ENCODE measurements around the gene ACOX3. TPM values are rescaled to one million over a fixed set of nuclear protein-coding genes. Genes with fewer than 3 reads are reported as not detected.

Gene ACOX3
- polyA plus RNA-seq, 2 of the 4 experiments (the other 2 are of a cell fraction), result 4.9 to 8.2 TPM

DNA sequence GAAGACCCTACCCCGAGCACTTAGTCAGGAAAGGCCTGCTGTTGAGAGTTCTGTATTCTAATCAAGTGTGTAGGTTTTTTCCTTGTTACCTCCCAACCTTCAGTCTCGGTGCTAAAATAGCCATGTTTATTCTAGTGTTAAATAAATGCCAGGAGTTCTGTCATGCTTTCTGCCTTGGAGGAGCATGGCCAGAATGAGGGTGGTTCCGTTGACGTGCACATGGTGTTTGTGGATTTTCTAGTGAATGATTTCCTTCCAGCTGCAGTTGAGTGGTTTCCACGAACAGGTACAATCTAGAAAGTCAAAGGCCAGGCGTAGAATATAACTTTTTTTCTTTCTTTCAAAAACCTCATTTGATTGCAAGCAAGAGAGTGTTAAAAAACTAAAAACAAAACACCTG lies 21.1 kb upstream of the ACOX3 start:
- no peak overlapping the region for H3K4me3 ChIP-seq
- H3K9me3 ChIP-seq, result no peaks in the 10 kb centered on the region
- H3K27ac ChIP-seq, result no peak overlapping the region
- 91% methylated on average over 6 of the region's 6 CpGs for WGBS (ENCODE audit: missing lambda C conversion rate)
- no peak overlapping the region for H3K4me2 ChIP-seq
- 0 out of 3 replicates have a peak, but pooled peaks cover 3% of the 10 kb centered on the region for H3K4me1 ChIP-seq
- TF ChIP-seq GATA3 (IDR thresholded peaks at IDR 0.05; ENCODE audit: borderline replicate concordance) (no peak), EHF (CRISPR knock-in tag; IDR thresholded peaks at IDR 0.05) (no peak), TFCP2L1 (CRISPR knock-in tag; IDR thresholded peaks at IDR 0.05) (no peak), FOSB (CRISPR knock-in tag; IDR thresholded peaks at IDR 0.05) (no peak), HOXB5 (CRISPR knock-in tag; IDR thresholded peaks at IDR 0.05) (no peak), NR3C1 (IDR thresholded peaks at IDR 0.05) (no peak), MAFK (IDR thresholded peaks at IDR 0.05; ENCODE audit: partially characterized antibody) (no peak), FOXS1 (CRISPR knock-in tag; IDR thresholded peaks at IDR 0.05) (no peak), KDM5A (IDR thresholded peaks at IDR 0.05) (no peak), TP53 (CRISPR knock-in tag; IDR thresholded peaks at IDR 0.05) (no peak), NPAS2 (CRISPR knock-in tag; IDR thresholded peaks at IDR 0.05; ENCODE audit: borderline replicate concordance) (no peak), MAZ (IDR thresholded peaks at IDR 0.05; ENCODE audit: borderline replicate concordance, low read depth, low read length) (no peak)
- TF ChIP-seq, protein P1, sequence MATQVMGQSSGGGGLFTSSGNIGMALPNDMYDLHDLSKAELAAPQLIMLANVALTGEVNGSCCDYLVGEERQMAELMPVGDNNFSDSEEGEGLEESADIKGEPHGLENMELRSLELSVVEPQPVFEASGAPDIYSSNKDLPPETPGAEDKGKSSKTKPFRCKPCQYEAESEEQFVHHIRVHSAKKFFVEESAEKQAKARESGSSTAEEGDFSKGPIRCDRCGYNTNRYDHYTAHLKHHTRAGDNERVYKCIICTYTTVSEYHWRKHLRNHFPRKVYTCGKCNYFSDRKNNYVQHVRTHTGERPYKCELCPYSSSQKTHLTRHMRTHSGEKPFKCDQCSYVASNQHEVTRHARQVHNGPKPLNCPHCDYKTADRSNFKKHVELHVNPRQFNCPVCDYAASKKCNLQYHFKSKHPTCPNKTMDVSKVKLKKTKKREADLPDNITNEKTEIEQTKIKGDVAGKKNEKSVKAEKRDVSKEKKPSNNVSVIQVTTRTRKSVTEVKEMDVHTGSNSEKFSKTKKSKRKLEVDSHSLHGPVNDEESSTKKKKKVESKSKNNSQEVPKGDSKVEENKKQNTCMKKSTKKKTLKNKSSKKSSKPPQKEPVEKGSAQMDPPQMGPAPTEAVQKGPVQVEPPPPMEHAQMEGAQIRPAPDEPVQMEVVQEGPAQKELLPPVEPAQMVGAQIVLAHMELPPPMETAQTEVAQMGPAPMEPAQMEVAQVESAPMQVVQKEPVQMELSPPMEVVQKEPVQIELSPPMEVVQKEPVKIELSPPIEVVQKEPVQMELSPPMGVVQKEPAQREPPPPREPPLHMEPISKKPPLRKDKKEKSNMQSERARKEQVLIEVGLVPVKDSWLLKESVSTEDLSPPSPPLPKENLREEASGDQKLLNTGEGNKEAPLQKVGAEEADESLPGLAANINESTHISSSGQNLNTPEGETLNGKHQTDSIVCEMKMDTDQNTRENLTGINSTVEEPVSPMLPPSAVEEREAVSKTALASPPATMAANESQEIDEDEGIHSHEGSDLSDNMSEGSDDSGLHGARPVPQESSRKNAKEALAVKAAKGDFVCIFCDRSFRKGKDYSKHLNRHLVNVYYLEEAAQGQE (IDR thresholded peaks at IDR 0.05), result no peak
- TF ChIP-seq, protein P2, sequence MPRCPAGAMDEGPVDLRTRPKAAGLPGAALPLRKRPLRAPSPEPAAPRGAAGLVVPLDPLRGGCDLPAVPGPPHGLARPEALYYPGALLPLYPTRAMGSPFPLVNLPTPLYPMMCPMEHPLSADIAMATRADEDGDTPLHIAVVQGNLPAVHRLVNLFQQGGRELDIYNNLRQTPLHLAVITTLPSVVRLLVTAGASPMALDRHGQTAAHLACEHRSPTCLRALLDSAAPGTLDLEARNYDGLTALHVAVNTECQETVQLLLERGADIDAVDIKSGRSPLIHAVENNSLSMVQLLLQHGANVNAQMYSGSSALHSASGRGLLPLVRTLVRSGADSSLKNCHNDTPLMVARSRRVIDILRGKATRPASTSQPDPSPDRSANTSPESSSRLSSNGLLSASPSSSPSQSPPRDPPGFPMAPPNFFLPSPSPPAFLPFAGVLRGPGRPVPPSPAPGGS (IDR thresholded peaks at IDR 0.05), result no peak
- TF ChIP-seq, protein P3, sequence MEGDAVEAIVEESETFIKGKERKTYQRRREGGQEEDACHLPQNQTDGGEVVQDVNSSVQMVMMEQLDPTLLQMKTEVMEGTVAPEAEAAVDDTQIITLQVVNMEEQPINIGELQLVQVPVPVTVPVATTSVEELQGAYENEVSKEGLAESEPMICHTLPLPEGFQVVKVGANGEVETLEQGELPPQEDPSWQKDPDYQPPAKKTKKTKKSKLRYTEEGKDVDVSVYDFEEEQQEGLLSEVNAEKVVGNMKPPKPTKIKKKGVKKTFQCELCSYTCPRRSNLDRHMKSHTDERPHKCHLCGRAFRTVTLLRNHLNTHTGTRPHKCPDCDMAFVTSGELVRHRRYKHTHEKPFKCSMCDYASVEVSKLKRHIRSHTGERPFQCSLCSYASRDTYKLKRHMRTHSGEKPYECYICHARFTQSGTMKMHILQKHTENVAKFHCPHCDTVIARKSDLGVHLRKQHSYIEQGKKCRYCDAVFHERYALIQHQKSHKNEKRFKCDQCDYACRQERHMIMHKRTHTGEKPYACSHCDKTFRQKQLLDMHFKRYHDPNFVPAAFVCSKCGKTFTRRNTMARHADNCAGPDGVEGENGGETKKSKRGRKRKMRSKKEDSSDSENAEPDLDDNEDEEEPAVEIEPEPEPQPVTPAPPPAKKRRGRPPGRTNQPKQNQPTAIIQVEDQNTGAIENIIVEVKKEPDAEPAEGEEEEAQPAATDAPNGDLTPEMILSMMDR (IDR thresholded peaks at IDR 0.05), result no peak
- POLR2A ChIA-PET, result no interaction called here
- FAIRE-seq, result no peak
- CTCF ChIA-PET, result interaction anchor here (1.0 kb wide), 1 partner anchor 123 kb away, joined by 3 read pairs; no protein-coding TSS in a partner anchor
- no peak for ATAC-seq
- DNase-seq (ENCODE audit: low read depth in 1 of 2, low spot score in 1 of 2), result no peak

DNA sequence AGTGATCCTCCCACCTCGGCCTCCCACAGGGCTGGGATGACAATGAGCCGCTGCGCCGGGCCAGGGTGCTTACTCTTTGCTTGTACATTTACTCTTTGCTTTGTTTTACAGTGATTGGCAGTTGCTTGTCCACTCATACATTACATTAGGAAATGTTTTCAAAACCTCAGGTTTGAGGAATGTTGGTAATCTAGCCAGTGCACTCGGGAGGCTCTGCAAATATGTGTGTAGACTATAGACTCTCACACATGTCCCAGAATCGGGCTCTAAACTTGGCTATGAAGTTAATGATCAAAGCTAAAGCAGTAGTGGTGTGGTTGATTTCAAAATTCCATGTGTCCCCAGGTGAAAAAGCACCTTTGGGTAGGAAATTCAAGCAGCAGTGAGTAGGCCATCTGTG lies 20.6 kb upstream of the ACOX3 start:
- Histone ChIP-seq H3K4me1 (0 out of 3 replicates have a peak, but pooled peaks cover 3% of the 10 kb centered on the region), H3K9me3 (no peaks in the 10 kb centered on the region), H3K4me2 (no peak overlapping the region), H3K4me3 (no peak overlapping the region), H3K27ac (no peak overlapping the region)
- 100% methylated on average over 4 of the region's 6 CpGs for WGBS (ENCODE audit: missing lambda C conversion rate)
- no peak for ATAC-seq
- ChIA-PET POLR2A (no interaction called here), CTCF (interaction anchor here (1.0 kb wide), 1 partner anchor 124 kb away, joined by 3 read pairs; no protein-coding TSS in a partner anchor)
- DNase-seq (ENCODE audit: low read depth in 1 of 2, low spot score in 1 of 2), result no peak
- no peak for FAIRE-seq
- TF ChIP-seq CBX2 (IDR thresholded peaks at IDR 0.05; ENCODE audit: borderline replicate concordance, low read depth), result no peak
- TF ChIP-seq, protein P4, sequence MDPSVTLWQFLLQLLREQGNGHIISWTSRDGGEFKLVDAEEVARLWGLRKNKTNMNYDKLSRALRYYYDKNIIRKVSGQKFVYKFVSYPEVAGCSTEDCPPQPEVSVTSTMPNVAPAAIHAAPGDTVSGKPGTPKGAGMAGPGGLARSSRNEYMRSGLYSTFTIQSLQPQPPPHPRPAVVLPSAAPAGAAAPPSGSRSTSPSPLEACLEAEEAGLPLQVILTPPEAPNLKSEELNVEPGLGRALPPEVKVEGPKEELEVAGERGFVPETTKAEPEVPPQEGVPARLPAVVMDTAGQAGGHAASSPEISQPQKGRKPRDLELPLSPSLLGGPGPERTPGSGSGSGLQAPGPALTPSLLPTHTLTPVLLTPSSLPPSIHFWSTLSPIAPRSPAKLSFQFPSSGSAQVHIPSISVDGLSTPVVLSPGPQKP (IDR thresholded peaks at IDR 0.05; ENCODE audit: low read depth, low read length), result no peak
- TF ChIP-seq, protein P5, sequence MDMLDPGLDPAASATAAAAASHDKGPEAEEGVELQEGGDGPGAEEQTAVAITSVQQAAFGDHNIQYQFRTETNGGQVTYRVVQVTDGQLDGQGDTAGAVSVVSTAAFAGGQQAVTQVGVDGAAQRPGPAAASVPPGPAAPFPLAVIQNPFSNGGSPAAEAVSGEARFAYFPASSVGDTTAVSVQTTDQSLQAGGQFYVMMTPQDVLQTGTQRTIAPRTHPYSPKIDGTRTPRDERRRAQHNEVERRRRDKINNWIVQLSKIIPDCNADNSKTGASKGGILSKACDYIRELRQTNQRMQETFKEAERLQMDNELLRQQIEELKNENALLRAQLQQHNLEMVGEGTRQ (IDR thresholded peaks at IDR 0.05), result no peak
- no peak for TF ChIP-seq HOXA7 (CRISPR knock-in tag; IDR thresholded peaks at IDR 0.05)
- TF ChIP-seq, protein P3 (IDR thresholded peaks at IDR 0.05), result no peak
- no peak for TF ChIP-seq HEYL (CRISPR knock-in tag; IDR thresholded peaks at IDR 0.05)
- TF ChIP-seq NPAS2 (CRISPR knock-in tag; IDR thresholded peaks at IDR 0.05; ENCODE audit: borderline replicate concordance), result no peak
- TF ChIP-seq RCOR1 (IDR thresholded peaks at IDR 0.05; ENCODE audit: low read depth, low read length), result no peak
- TF ChIP-seq, protein P6, sequence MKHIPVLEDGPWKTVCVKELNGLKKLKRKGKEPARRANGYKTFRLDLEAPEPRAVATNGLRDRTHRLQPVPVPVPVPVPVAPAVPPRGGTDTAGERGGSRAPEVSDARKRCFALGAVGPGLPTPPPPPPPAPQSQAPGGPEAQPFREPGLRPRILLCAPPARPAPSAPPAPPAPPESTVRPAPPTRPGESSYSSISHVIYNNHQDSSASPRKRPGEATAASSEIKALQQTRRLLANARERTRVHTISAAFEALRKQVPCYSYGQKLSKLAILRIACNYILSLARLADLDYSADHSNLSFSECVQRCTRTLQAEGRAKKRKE (CRISPR knock-in tag; IDR thresholded peaks at IDR 0.05; ENCODE audit: low read depth), result no peak
- no peak for TF ChIP-seq GATA3 (IDR thresholded peaks at IDR 0.05; ENCODE audit: borderline replicate concordance)
- TF ChIP-seq TP53 (CRISPR knock-in tag; IDR thresholded peaks at IDR 0.05), result no peak
- no peak for TF ChIP-seq BHLHE40 (IDR thresholded peaks at IDR 0.05; ENCODE audit: low read depth, low read length)
- TF ChIP-seq MYC (IDR thresholded peaks at IDR 0.05; ENCODE audit: borderline replicate concordance, low read length), result no peak
- TF ChIP-seq CEBPB (IDR thresholded peaks at IDR 0.05), result no peak
